Right atrium auricular region (tissue), 2 donors: ENCODE data around the gene GPR107. TPM values are rescaled to one million over a fixed set of nuclear protein-coding genes. Genes with fewer than 3 reads are reported as not detected.

Source experiments
- DNase-seq: peaks from one replicate; pipeline ENCODE4 v3.0.0-alpha.2; 2019; ENCODE audit warnings: low spot score
- H3K27ac ChIP-seq, 2 donors: fragments of 200-600 bp; sonication (generic); 1 replicate in 1 of 2; 2 replicates in 1 of 2; pipeline ENCODE4 v1.5.1; 2016 to 2019
- H3K27me3 ChIP-seq, 2 donors: fragments of 200-600 bp; sonication (generic); one replicate each; pipeline versions ENCODE4 v1.5.1 to v1.6.0; 2017 to 2019
- H3K36me3 ChIP-seq: fragments of 200-600 bp; sonication (generic); one replicate; pipeline ENCODE4 v1.5.1; 2016
- H3K4me1 ChIP-seq, 2 donors: fragments of 200-600 bp; sonication (generic); one replicate each; pipeline versions ENCODE4 v1.5.1 to v1.6.0; 2017 to 2019
- H3K4me3 ChIP-seq, 2 donors: fragments of 200-600 bp; sonication (generic); 1 replicate in 1 of 2; 2 replicates in 1 of 2; pipeline ENCODE4 v1.5.1; 2017 to 2019; ENCODE audit warnings: mild to moderate bottlenecking in 1 of 2, moderate library complexity in 1 of 2
- H3K9me3 ChIP-seq, 2 donors: fragments of 200-600 bp; sonication (generic); one replicate each; pipeline ENCODE4 v1.5.1; 2019
- total RNA-seq, 2 donors: library from RNA; depleted of rRNA; stranded (reverse); fragments of >200 nt; gene quantifications; one replicate each; pipeline ENCODE4 v1.1.0, GENCODE V29; 2016
- TF ChIP-seq, protein P1 (sequence below), 2 donors: fragments of 200-600 bp; sonication (generic); IDR thresholded peaks; one replicate each; pipeline ENCODE4 v1.5.1; 2019; ENCODE audit warnings: antibody characterized with exemption in 2 of 2

Gene GPR107
- total RNA-seq, 2 donors from 2014 or later = 16.2 to 16.9 TPM

DNA sequence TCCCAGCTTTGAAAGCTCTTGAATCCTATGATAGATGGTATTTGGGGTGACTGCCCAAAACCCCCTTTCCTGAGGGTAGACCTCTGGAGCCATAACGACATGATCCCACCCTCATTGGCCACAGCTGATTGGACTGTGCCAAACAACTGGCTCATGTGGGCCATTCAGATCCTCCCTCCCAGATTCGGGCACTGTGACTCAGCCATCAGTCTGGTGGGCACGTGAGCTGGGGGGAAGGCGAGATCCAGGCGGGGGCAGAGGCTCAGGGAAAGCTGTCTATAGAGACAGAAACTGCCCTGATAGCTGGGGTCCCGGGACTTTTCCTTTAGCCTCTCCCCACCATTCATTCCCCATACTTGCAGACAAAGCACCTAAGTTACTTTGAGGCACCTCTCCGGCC lies 103.4 kb downstream of the GPR107 start:
- Histone ChIP-seq H3K27me3 (no peaks in the 10 kb centered on the region), H3K9me3 (no peaks in the 10 kb centered on the region), H3K27ac (no peak overlapping the region), H3K4me1 (no peaks in the 10 kb centered on the region), H3K36me3 (no peaks in the 10 kb centered on the region), H3K4me3 (no peak overlapping the region)
- no peak for DNase-seq
- TF ChIP-seq, protein P1, sequence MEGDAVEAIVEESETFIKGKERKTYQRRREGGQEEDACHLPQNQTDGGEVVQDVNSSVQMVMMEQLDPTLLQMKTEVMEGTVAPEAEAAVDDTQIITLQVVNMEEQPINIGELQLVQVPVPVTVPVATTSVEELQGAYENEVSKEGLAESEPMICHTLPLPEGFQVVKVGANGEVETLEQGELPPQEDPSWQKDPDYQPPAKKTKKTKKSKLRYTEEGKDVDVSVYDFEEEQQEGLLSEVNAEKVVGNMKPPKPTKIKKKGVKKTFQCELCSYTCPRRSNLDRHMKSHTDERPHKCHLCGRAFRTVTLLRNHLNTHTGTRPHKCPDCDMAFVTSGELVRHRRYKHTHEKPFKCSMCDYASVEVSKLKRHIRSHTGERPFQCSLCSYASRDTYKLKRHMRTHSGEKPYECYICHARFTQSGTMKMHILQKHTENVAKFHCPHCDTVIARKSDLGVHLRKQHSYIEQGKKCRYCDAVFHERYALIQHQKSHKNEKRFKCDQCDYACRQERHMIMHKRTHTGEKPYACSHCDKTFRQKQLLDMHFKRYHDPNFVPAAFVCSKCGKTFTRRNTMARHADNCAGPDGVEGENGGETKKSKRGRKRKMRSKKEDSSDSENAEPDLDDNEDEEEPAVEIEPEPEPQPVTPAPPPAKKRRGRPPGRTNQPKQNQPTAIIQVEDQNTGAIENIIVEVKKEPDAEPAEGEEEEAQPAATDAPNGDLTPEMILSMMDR (IDR thresholded peaks at IDR 0.05) = no peak

DNA sequence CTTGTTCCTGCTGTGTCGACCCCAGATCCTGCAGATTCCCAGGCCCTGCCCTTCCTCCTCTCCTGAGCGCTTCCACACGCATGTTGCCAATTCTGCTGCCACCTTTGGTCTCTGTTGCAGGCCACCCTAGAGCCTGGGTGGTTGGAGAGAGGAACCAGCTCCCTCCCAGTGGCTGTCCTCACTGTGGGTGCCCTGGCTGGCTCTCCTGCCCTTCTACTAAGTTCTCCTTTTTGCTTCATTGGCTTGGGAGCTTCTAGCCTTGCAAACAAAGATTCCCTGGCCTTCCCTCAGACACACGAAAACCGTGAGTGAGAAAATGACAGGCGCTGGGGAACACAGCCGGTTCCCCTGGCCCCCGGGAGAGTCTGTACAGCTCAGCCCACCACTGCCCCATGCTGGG lies 104.3 kb downstream of the GPR107 start:
- TF ChIP-seq, protein P1 (IDR thresholded peaks at IDR 0.05) = no peak
- H3K27me3 ChIP-seq = no peaks in the 10 kb centered on the region
- no peaks in the 10 kb centered on the region for H3K36me3 ChIP-seq
- H3K9me3 ChIP-seq = no peaks in the 10 kb centered on the region
- H3K27ac ChIP-seq = no peak overlapping the region
- no peak for DNase-seq
- no peak overlapping the region for H3K4me3 ChIP-seq
- no peaks in the 10 kb centered on the region for H3K4me1 ChIP-seq

GRCh38 chr9:130159057-130159456 lies 105.4 kb downstream of the GPR107 start:
- Histone ChIP-seq H3K27me3 (no peaks in the 10 kb centered on the region), H3K4me3 (no peak overlapping the region), H3K27ac (no peak overlapping the region), H3K36me3 (no peaks in the 10 kb centered on the region), H3K9me3 (no peaks in the 10 kb centered on the region), H3K4me1 (no peaks in the 10 kb centered on the region)
- TF ChIP-seq, protein P1 (IDR thresholded peaks at IDR 0.05) = no peak
- DNase-seq = no peak

DNA sequence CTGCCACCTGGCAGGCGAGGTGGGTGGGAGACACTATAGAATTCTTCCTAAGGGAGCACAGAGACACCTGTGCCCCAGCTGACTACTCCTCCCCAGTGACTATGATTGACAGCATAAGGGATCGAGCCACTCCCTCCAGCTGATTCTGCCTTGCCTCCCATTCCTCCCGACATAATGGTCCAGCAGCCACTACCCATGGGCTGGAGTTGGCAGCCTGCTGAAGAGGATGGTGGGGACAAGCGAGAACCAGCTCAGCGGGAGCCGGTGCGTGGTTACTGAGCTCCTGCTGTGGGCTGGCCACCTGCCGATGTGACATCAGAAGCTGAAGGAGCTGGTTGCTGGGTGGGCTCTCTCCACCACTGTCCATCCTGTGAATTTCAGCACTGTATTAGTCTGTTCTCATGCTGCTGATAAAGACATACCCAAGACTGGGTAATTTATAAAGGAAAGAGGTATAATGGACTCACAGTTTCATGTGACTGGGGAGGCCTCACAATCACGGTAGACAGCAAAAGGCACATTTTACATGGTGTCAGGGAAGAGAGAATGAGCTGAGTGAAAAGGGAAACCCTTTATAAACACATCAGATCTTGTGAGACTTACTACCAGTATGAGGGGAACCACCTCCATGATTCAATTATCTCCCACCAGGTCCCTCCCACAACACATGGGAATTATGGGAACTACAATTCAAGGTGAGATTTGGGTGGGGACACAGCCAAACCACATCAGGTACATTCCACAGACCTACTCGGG lies 106.4 kb downstream of the GPR107 start:
- no peak for DNase-seq
- Histone ChIP-seq H3K4me1 (no peaks in the 10 kb centered on the region), H3K4me3 (no peak overlapping the region), H3K27ac (no peak overlapping the region), H3K36me3 (no peaks in the 10 kb centered on the region), H3K27me3 (no peaks in the 10 kb centered on the region), H3K9me3 (no peaks in the 10 kb centered on the region)
- TF ChIP-seq, protein P1 (IDR thresholded peaks at IDR 0.05) = no peak

DNA sequence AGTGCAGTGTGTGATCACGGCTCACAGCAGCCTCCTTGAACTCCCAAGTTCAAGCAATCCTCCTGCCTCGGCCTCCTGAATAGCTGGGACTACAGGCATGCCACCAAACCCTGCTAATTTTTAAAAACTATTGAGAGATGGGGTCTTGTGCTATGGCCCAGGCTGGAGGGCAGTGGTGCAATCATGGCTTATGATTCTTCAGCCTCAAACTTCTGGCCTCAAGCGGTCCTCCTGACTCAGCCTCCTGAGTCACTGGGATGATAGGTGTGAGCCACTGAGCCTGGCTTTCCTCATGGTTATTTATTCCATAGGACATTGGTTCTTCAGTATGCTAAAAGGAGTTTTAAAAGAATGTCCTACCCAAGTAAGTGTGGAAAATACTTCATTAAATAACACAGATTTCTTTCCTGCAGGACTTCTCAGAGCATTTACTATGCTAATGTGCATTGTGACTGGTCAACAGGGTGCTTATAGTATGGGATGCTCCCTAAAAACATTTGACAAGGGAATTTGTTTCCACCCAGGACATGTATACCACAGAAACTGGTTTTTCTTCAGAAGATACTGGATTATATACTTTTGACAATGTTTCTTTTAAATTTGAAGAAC lies 107.3 kb downstream of the GPR107 start:
- H3K27ac ChIP-seq = no peak overlapping the region
- H3K27me3 ChIP-seq = no peaks in the 10 kb centered on the region
- no peak for DNase-seq
- TF ChIP-seq, protein P1 (IDR thresholded peaks at IDR 0.05) = no peak
- H3K4me3 ChIP-seq = no peak overlapping the region
- H3K9me3 ChIP-seq = no peaks in the 10 kb centered on the region
- H3K4me1 ChIP-seq = no peaks in the 10 kb centered on the region
- no peaks in the 10 kb centered on the region for H3K36me3 ChIP-seq
